Body of pancreas (tissue), 4 donors: Measurements from ENCODE around the gene CEACAM1.

ENCODE experiments used
- CTCF ChIP-seq, 7 experiments: fragments of 450-650 bp in 4 of 7; fragments of 200-600 bp in 3 of 7; sonication (generic) in 3 of 7; IDR thresholded peaks; one replicate each; pipeline ENCODE4 v1.5.1; 2016 to 2019; ENCODE audit warnings: antibody characterized with exemption in 7 of 7
- POLR2A ChIP-seq, 3 donors: fragments of 450-650 bp; IDR thresholded peaks; one replicate each; pipeline ENCODE4 v1.6.1; 2016; ENCODE audit warnings: antibody characterized with exemption in 3 of 3, mild to moderate bottlenecking in 2 of 3

- no peak for TF ChIP-seq CTCF (IDR thresholded peaks at IDR 0.05)
- TF ChIP-seq POLR2A (IDR thresholded peaks at IDR 0.05): no peak
Measured at GRCh38 chr19:42524250-42524649, 4.0 kb downstream of the CEACAM1 start.
